ENCODE data around the gene ABCC1.

DNA sequence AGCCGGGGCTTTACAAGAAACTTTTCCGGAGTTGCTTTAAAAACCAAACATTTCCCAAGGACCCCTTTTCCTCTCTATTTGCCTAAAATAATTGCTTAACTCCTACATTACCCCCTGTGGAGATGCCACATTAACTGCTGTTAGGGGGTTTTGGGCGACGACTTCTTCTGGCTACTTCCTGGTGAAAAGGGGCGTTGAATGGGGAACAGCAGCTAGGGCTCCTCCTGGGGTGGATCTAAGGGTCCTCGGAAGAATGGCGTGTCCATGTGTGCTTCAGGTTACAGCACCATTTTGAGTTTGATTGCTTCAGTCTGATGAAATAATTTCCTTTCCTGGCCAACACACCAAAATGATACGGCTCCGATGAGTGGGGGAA lies 22.0 kb downstream of the ABCC1 start:
- TF ChIP-seq, protein P1, sequence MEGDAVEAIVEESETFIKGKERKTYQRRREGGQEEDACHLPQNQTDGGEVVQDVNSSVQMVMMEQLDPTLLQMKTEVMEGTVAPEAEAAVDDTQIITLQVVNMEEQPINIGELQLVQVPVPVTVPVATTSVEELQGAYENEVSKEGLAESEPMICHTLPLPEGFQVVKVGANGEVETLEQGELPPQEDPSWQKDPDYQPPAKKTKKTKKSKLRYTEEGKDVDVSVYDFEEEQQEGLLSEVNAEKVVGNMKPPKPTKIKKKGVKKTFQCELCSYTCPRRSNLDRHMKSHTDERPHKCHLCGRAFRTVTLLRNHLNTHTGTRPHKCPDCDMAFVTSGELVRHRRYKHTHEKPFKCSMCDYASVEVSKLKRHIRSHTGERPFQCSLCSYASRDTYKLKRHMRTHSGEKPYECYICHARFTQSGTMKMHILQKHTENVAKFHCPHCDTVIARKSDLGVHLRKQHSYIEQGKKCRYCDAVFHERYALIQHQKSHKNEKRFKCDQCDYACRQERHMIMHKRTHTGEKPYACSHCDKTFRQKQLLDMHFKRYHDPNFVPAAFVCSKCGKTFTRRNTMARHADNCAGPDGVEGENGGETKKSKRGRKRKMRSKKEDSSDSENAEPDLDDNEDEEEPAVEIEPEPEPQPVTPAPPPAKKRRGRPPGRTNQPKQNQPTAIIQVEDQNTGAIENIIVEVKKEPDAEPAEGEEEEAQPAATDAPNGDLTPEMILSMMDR (IDR thresholded peaks at IDR 0.05), result no peak
- TF ChIP-seq ZFX (IDR thresholded peaks at IDR 0.05; ENCODE audit: borderline replicate concordance), result no peak

Measured in 22Rv1 (cell line).